Hepatocyte (in vitro differentiated cells): Measurements from ENCODE around the gene CACNA1C. TPM values are rescaled to one million over a fixed set of nuclear protein-coding genes. Genes with fewer than 3 reads are reported as not detected.

Source experiments
- DNase-seq: peaks from one replicate; pipeline ENCODE4 v3.0.0-alpha.2; 2016; ENCODE audit warnings: low spot score
- H2AFZ ChIP-seq: fragments of 200-600 bp; sonication (generic); 2 replicates; pipeline ENCODE4 v1.6.0; 2016; ENCODE audit warnings: antibody characterized with exemption, mild to moderate bottlenecking
- H3K27ac ChIP-seq: fragments of 200-600 bp; sonication (generic); 2 replicates; pipeline ENCODE4 v1.5.1; 2016; ENCODE audit warnings: mild to moderate bottlenecking
- H3K27me3 ChIP-seq: fragments of 200-600 bp; sonication (generic); 2 replicates; pipeline ENCODE4 v1.6.1; 2016
- H3K36me3 ChIP-seq: fragments of 200-600 bp; sonication (generic); replicated peaks from 2 replicates; pipeline ENCODE4 v1.5.1; 2016; ENCODE audit warnings: low read depth; ENCODE audit not compliant: insufficient read depth
- H3K4me1 ChIP-seq: fragments of 200-600 bp; sonication (generic); 2 replicates; pipeline ENCODE4 v1.5.1; 2016; ENCODE audit warnings: mild to moderate bottlenecking, moderate library complexity; ENCODE audit not compliant: insufficient read depth
- H3K4me2 ChIP-seq: fragments of 200-600 bp; sonication (generic); 2 replicates; pipeline ENCODE4 v1.6.0; 2016
- H3K4me3 ChIP-seq: fragments of 200-600 bp; sonication (generic); 2 replicates; pipeline ENCODE4 v1.5.1; 2016; ENCODE audit warnings: mild to moderate bottlenecking
- H3K79me2 ChIP-seq: fragments of 200-600 bp; sonication (generic); 2 replicates; pipeline ENCODE4 v1.6.0; 2017; ENCODE audit warnings: mild to moderate bottlenecking
- H3K9me2 ChIP-seq: fragments of 200-600 bp; sonication (generic); replicated peaks from 2 replicates; pipeline ENCODE4 v1.6.0; 2017; ENCODE audit warnings: mild to moderate bottlenecking; ENCODE audit not compliant: insufficient read depth
- H3K9me3 ChIP-seq: fragments of 200-600 bp; sonication (generic); 2 replicates; pipeline ENCODE4 v1.5.1; 2016; ENCODE audit warnings: low read depth, mild to moderate bottlenecking
- H4K20me1 ChIP-seq: fragments of 200-600 bp; sonication (generic); 2 replicates; pipeline ENCODE4 v1.6.0; 2016; ENCODE audit warnings: mild to moderate bottlenecking; ENCODE audit not compliant: insufficient read depth, poor library complexity, severe bottlenecking
- EZH2 ChIP-seq: fragments of 200-600 bp; sonication (generic); IDR thresholded peaks from 2 replicates; pipeline ENCODE4 v1.6.1; 2016; ENCODE audit warnings: antibody characterized with exemption, mild to moderate bottlenecking, borderline replicate concordance
- EZH2phosphoT487 ChIP-seq: fragments of 200-600 bp; sonication (generic); IDR thresholded peaks from one replicate; pipeline ENCODE4 v1.6.1; 2018; ENCODE audit warnings: antibody characterized with exemption, mild to moderate bottlenecking, low read depth, moderate library complexity; ENCODE audit not compliant: unreplicated experiment, severe bottlenecking
- WGBS: methylation state at CpG from one replicate; pipeline ENCODE4 v1.1.6; 2016; ENCODE audit warnings: low lambda C conversion rate; ENCODE audit errors: missing lambda C conversion rate; 5-methylcytosine and 5-hydroxymethylcytosine counted together
- polyA plus RNA-seq: library from polyadenylated mRNA; unstranded; fragments of >200 nt; fragmentation: Nextera tagmentation; extraction: Ambion mirVana; gene quantifications from 2 replicates; pipeline ENCODE4 v1.2.1, GENCODE V29; 2016
- total RNA-seq: library from RNA; depleted of rRNA; stranded (reverse); fragments of >200 nt; gene quantifications from 2 replicates; pipeline ENCODE4 v1.2.3, GENCODE V29; 2014
- TF ChIP-seq, protein P1 (sequence below): fragments of 200-600 bp; sonication (generic); IDR thresholded peaks from 2 replicates; pipeline ENCODE4 v1.5.1; 2016; ENCODE audit warnings: antibody characterized with exemption, mild to moderate bottlenecking; ENCODE audit not compliant: poor library complexity

Gene CACNA1C
- total and polyA plus RNA-seq, 2 experiments from 2014 or later, result 3.2 to 4.0 TPM

- Histone ChIP-seq H4K20me1 (no peaks in the 10 kb centered on the region), H3K4me3 (no peak overlapping the region), H3K79me2 (no peaks in the 10 kb centered on the region), H3K9me3 (no peaks in the 10 kb centered on the region), H3K4me2 (no peak overlapping the region), H3K4me1 (no peaks in the 10 kb centered on the region), H3K27me3 (no peaks in the 10 kb centered on the region), H3K36me3 (no peaks in the 10 kb centered on the region), H3K9me2 (no peaks in the 10 kb centered on the region), H2AFZ (no peak overlapping the region), H3K27ac (no peak overlapping the region)
- no peak for DNase-seq
- 93% methylated on average over 6 of the region's 6 CpGs for WGBS
- TF ChIP-seq EZH2phosphoT487 (no peak), EZH2 (no peak)
- TF ChIP-seq, protein P1, sequence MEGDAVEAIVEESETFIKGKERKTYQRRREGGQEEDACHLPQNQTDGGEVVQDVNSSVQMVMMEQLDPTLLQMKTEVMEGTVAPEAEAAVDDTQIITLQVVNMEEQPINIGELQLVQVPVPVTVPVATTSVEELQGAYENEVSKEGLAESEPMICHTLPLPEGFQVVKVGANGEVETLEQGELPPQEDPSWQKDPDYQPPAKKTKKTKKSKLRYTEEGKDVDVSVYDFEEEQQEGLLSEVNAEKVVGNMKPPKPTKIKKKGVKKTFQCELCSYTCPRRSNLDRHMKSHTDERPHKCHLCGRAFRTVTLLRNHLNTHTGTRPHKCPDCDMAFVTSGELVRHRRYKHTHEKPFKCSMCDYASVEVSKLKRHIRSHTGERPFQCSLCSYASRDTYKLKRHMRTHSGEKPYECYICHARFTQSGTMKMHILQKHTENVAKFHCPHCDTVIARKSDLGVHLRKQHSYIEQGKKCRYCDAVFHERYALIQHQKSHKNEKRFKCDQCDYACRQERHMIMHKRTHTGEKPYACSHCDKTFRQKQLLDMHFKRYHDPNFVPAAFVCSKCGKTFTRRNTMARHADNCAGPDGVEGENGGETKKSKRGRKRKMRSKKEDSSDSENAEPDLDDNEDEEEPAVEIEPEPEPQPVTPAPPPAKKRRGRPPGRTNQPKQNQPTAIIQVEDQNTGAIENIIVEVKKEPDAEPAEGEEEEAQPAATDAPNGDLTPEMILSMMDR, result no peak
Measured at GRCh38 chr12:2276288-2277033, 223.7 kb downstream of the CACNA1C start.

GRCh38 chr12:2277492-2278155 lies 224.8 kb downstream of the CACNA1C start:
- no peak for DNase-seq
- Histone ChIP-seq H3K27me3 (no peaks in the 10 kb centered on the region), H3K4me1 (no peaks in the 10 kb centered on the region), H3K36me3 (no peaks in the 10 kb centered on the region), H3K9me3 (no peaks in the 10 kb centered on the region), H3K27ac (no peak overlapping the region), H3K4me3 (no peak overlapping the region), H4K20me1 (no peaks in the 10 kb centered on the region), H3K4me2 (no peak overlapping the region), H3K9me2 (no peaks in the 10 kb centered on the region), H3K79me2 (no peaks in the 10 kb centered on the region), H2AFZ (no peak overlapping the region)
- TF ChIP-seq EZH2, result no peak
- no peak for TF ChIP-seq EZH2phosphoT487
- TF ChIP-seq, protein P1, result no peak
- WGBS, result 95% methylated on average over 6 of the region's 6 CpGs

DNA sequence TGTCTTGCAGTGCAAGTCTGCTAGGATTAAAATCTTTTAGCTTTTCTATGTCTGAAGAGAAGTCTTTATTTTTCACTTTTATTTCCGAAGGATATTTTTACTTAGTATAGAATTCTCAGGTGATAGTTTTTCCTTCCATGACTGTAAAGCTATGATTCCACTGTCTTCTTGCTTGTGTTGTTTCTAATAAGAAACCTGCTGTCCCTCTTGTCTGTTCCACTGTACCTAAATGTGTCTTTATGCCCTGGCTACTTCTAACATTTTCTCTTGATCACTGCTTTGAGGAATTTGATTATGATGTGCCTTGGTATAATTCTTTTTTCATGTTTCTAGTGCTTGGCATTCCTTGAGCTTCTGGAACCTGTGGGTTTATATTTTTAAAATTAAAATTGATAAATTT lies 228.7 kb downstream of the CACNA1C start:
- Histone ChIP-seq H3K36me3 (no peaks in the 10 kb centered on the region), H2AFZ (no peak overlapping the region), H3K4me2 (no peak overlapping the region), H4K20me1 (no peaks in the 10 kb centered on the region), H3K4me3 (no peak overlapping the region), H3K9me2 (no peaks in the 10 kb centered on the region), H3K9me3 (no peaks in the 10 kb centered on the region), H3K4me1 (peaks cover 33% of the 10 kb centered on the region), H3K27ac (no peak overlapping the region), H3K27me3 (no peaks in the 10 kb centered on the region), H3K79me2 (no peaks in the 10 kb centered on the region)
- 97% methylated on average over 1 of the region's 1 CpG for WGBS
- TF ChIP-seq, protein P1, result no peak
- TF ChIP-seq EZH2phosphoT487 (no peak), EZH2 (no peak)
- no peak for DNase-seq
